Lower leg skin (tissue), 3 donors: ENCODE data around the gene IKZF1.

Experiments
- POLR2A ChIP-seq, 2 donors: fragments of 450-650 bp; IDR thresholded peaks; one replicate each; pipeline ENCODE4 v1.6.1; 2016 to 2017; ENCODE audit warnings: antibody characterized with exemption in 2 of 2, mild to moderate bottlenecking in 1 of 2, moderate library complexity in 1 of 2
- TF ChIP-seq, protein P1 (sequence below), 3 donors: fragments of 450-650 bp; IDR thresholded peaks; one replicate each; pipeline ENCODE4 v1.5.1; 2016; ENCODE audit warnings: antibody characterized with exemption in 3 of 3, mild to moderate bottlenecking in 3 of 3, moderate library complexity in 2 of 3

- TF ChIP-seq POLR2A (IDR thresholded peaks at IDR 0.05): no peak
- TF ChIP-seq, protein P1, sequence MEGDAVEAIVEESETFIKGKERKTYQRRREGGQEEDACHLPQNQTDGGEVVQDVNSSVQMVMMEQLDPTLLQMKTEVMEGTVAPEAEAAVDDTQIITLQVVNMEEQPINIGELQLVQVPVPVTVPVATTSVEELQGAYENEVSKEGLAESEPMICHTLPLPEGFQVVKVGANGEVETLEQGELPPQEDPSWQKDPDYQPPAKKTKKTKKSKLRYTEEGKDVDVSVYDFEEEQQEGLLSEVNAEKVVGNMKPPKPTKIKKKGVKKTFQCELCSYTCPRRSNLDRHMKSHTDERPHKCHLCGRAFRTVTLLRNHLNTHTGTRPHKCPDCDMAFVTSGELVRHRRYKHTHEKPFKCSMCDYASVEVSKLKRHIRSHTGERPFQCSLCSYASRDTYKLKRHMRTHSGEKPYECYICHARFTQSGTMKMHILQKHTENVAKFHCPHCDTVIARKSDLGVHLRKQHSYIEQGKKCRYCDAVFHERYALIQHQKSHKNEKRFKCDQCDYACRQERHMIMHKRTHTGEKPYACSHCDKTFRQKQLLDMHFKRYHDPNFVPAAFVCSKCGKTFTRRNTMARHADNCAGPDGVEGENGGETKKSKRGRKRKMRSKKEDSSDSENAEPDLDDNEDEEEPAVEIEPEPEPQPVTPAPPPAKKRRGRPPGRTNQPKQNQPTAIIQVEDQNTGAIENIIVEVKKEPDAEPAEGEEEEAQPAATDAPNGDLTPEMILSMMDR (IDR thresholded peaks at IDR 0.05): no peak
Observed at GRCh38 chr7:50278120-50278519, 26.4 kb upstream of the IKZF1 start.
